Measurements from ENCODE around the gene RGPD5.
"Not testable (repeated sequence)": the region's sequence is repeated elsewhere in the genome, so short reads cannot be mapped to it uniquely, and the experiment has no call there.

DNA sequence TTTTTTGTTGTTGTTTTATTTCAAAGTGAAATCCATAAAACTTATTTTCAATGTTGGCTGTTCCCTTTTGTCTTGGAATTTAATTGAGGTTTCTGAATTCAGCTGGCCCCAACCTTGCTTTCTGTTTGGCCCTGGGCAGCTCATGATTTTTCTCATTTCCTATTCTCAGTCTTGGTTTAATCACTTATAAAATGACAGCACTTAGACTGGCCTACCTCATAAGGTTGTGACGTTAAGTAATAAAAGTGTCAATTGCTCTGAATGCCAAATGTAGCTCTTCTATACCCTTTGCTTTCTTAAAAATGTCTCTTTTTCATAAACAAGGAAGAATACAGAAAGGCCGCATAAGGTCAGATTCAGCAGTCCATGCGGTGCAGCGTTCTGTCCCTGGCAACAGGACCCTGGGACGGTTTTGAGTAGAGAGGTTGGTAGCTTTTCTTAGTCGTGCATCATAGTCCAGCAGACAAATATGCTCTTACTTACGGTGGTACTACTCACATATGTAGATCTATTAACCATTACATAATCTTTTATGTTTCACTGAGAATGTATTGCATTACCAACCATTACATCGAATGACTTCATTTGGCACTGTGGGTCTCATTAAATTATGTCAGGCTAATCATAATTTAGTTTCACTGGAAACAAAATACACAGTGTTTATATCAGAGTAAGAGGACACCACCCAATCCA lies 27.1 kb upstream of the RGPD5 start:
- TF ChIP-seq, protein P1, sequence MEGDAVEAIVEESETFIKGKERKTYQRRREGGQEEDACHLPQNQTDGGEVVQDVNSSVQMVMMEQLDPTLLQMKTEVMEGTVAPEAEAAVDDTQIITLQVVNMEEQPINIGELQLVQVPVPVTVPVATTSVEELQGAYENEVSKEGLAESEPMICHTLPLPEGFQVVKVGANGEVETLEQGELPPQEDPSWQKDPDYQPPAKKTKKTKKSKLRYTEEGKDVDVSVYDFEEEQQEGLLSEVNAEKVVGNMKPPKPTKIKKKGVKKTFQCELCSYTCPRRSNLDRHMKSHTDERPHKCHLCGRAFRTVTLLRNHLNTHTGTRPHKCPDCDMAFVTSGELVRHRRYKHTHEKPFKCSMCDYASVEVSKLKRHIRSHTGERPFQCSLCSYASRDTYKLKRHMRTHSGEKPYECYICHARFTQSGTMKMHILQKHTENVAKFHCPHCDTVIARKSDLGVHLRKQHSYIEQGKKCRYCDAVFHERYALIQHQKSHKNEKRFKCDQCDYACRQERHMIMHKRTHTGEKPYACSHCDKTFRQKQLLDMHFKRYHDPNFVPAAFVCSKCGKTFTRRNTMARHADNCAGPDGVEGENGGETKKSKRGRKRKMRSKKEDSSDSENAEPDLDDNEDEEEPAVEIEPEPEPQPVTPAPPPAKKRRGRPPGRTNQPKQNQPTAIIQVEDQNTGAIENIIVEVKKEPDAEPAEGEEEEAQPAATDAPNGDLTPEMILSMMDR (IDR thresholded peaks at IDR 0.05; ENCODE audit: insufficient read depth, low read depth, low read length), result not testable (repeated sequence)
- TF ChIP-seq EZH2 (IDR thresholded peaks at IDR 0.05; ENCODE audit: insufficient read depth, low read length), result not testable (repeated sequence)
